Measurements from ENCODE around the gene ETV3. TPM values are rescaled to one million over a fixed set of nuclear protein-coding genes. Genes with fewer than 3 reads are reported as not detected.

Gene ETV3
- total RNA-seq, 1 experiment from 2014 or later: 36.3 TPM

DNA sequence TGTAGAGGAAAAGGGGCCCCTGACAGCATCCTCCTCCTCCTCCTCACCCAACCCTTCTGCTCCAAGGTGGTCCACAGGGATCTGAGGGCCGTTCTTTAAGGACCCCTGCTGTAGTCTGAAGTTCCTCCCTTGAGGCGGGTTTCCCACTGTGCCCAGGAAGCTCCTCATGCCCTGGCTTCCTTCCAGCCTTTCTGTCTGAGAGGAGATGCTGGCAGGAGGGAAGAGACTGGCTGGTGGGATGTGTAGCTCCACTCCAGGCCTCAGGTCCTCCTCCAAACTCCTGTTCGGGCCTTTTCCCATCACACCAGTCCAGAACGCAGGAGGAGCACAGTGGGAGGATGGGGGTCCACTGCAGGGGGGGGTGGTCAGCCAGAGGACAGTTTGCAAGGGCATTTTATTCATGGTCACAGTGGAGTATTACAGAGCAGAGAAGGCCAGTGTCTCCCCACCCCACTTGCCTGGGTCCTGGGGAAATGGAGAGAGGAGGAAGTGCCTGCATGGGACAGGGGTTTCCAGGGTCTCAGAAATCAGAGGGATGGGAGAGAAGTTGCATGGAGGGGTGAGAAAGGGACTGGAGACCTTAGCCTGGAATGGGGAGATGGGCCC is 46.4 kb downstream of the ETV3 start:
- H4K91ac ChIP-seq (ENCODE audit: insufficient read length, low read depth, low read length): no peak overlapping the region
- H3K14ac ChIP-seq (ENCODE audit: insufficient read depth, low read length): no peak overlapping the region
- no peak overlapping the region for H3K9ac ChIP-seq (ENCODE audit: extremely low read depth, insufficient read length, low read length)
- Mint-ChIP-seq H3K4me1 (peaks cover 21 to 25% of the 10 kb centered on the region in 2 experiments), H3K4me3 (no peak overlapping the region), H3K27ac (0 out of 7 replicates have a peak overlapping the region, but pooled peaks of 1 of the 3 experiments have one; percentile 51), H3K27me3 (ENCODE audit: low read depth) (no peaks in the 10 kb centered on the region), H3K9me3 (no peaks in the 10 kb centered on the region), H3K36me3 (ENCODE audit: insufficient read depth in 1 of 3, low read depth in 3 of 3) (no peaks in the 10 kb centered on the region; a peak in 1 of 7 replicates)
- H2BK120ac ChIP-seq (ENCODE audit: low read depth, low read length, poor library complexity, severe bottlenecking): no peak overlapping the region
- no peak overlapping the region for H3K4me2 ChIP-seq (ENCODE audit: insufficient read depth, insufficient read length, low read length)
- no peak overlapping the region for H3K23ac ChIP-seq (ENCODE audit: insufficient read length, low read depth, low read length)
- no peak overlapping the region for H2AFZ ChIP-seq (ENCODE audit: low read length)
- no peak overlapping the region for H3K4ac ChIP-seq (ENCODE audit: low read depth, low read length)
- no peak overlapping the region for H2BK20ac ChIP-seq (ENCODE audit: low read depth, low read length, poor library complexity, severe bottlenecking)
- no peak overlapping the region for H2BK5ac ChIP-seq (ENCODE audit: insufficient read length, low read length)
- TF ChIP-seq, protein P1, sequence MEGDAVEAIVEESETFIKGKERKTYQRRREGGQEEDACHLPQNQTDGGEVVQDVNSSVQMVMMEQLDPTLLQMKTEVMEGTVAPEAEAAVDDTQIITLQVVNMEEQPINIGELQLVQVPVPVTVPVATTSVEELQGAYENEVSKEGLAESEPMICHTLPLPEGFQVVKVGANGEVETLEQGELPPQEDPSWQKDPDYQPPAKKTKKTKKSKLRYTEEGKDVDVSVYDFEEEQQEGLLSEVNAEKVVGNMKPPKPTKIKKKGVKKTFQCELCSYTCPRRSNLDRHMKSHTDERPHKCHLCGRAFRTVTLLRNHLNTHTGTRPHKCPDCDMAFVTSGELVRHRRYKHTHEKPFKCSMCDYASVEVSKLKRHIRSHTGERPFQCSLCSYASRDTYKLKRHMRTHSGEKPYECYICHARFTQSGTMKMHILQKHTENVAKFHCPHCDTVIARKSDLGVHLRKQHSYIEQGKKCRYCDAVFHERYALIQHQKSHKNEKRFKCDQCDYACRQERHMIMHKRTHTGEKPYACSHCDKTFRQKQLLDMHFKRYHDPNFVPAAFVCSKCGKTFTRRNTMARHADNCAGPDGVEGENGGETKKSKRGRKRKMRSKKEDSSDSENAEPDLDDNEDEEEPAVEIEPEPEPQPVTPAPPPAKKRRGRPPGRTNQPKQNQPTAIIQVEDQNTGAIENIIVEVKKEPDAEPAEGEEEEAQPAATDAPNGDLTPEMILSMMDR (conservative IDR thresholded peaks at IDR 0.05): no peak
- H2AK5ac ChIP-seq (ENCODE audit: insufficient read length, low read length): no peak overlapping the region
- WGBS (ENCODE audit: extremely low coverage, insufficient read length, low lambda C conversion rate): no CpG with 5 or more reads among the region's 4 CpGs
- no peak overlapping the region for H3K27ac ChIP-seq (ENCODE audit: insufficient read length, low read depth, low read length)
- no peak overlapping the region for H3K56ac ChIP-seq (ENCODE audit: insufficient read length, low read depth, low read length)
- H4K8ac ChIP-seq (replicated peaks; ENCODE audit: insufficient read length, low read depth, low read length): no peak overlapping the region
- H2BK15ac ChIP-seq (ENCODE audit: low read depth, low read length): no peak overlapping the region
- H4K20me1 ChIP-seq (ENCODE audit: control insufficient read depth, insufficient read depth, insufficient read length): no peaks in the 10 kb centered on the region
- no peaks in the 10 kb centered on the region for H3K27me3 ChIP-seq (ENCODE audit: insufficient read depth, low read length)
- no peak overlapping the region for H3K18ac ChIP-seq (ENCODE audit: insufficient read length, low read depth, low read length)
- no peaks in the 10 kb centered on the region for H3K79me1 ChIP-seq (ENCODE audit: insufficient read depth, low read depth, low read length, poor library complexity, severe bottlenecking)
- H4K5ac ChIP-seq (ENCODE audit: insufficient read length, low read depth, low read length): no peak overlapping the region
- H3K4me1 ChIP-seq (ENCODE audit: insufficient read depth, low read length): 0 out of 2 replicates have a peak, but pooled peaks cover 2% of the 10 kb centered on the region
- H2BK12ac ChIP-seq (ENCODE audit: insufficient read length, low read depth, low read length): no peak overlapping the region
- no peaks in the 10 kb centered on the region for H3K9me3 ChIP-seq (ENCODE audit: control insufficient read depth, low read depth, low read length)
- no peak overlapping the region for H3T11ph ChIP-seq (ENCODE audit: low read length)
- no peaks in the 10 kb centered on the region for H3K79me2 ChIP-seq (ENCODE audit: insufficient read depth, low read length)
- peak; percentile 18 for DNase-seq
- H3K23me2 ChIP-seq (ENCODE audit: insufficient read length, low read depth, low read length, poor library complexity, severe bottlenecking): no peaks in the 10 kb centered on the region
